ENCODE data around the gene OXNAD1. TPM values are rescaled to one million over a fixed set of nuclear protein-coding genes. Genes with fewer than 3 reads are reported as not detected.

Gene OXNAD1
- total RNA-seq, 1 experiment from 2014 or later = 12.1 TPM

GRCh38 chr3:16354291-16354690 lies 89.3 kb downstream of the OXNAD1 start:
- ChIA-PET POLR2A (no interaction called here), RAD21 (ENCODE audit: low non-redundant PET in 1 of 2, low total read pairs in 2 of 2, uncharacterized antibody in 2 of 2, unreplicated experiment in 2 of 2) (no interaction called here), CTCF (no interaction called here)
- H4K20me1 ChIP-seq (ENCODE audit: insufficient read depth) = no peaks in the 10 kb centered on the region
- no peak overlapping the region for H3K4me3 ChIP-seq (replicated peaks in 1 of 2; ENCODE audit: low read depth in 1 of 2, low read length in 2 of 2)
- intact Hi-C loops (cut with micrococcal nuclease) = no loop called here
- no TSS peak for BruUV-seq (replicated peaks)
- ATAC-seq (no peak), DNase-seq (ENCODE audit: low read depth, low spot score) (no peak)
- no peaks in the 10 kb centered on the region for H3K36me3 ChIP-seq (ENCODE audit: control insufficient read depth in 1 of 2, insufficient read depth in 2 of 2, low read length in 2 of 2)
- no peaks in the 10 kb centered on the region for H3K9me3 ChIP-seq (ENCODE audit: control insufficient read depth in 1 of 2, insufficient read depth in 1 of 2, low read depth in 1 of 2, low read length in 2 of 2)
- no peak overlapping the region for H3K27ac ChIP-seq (ENCODE audit: low read depth, low read length)
- no peak overlapping the region for H2AFZ ChIP-seq (ENCODE audit: low read depth, low read length, poor library complexity, severe bottlenecking)
- H3K9ac ChIP-seq (ENCODE audit: low read length) = no peak overlapping the region
- H3K4me1 ChIP-seq (ENCODE audit: control insufficient read depth in 1 of 2, insufficient read depth in 2 of 2, low read length in 2 of 2) = no peaks in the 10 kb centered on the region
- no peaks in the 10 kb centered on the region for H3K27me3 ChIP-seq (ENCODE audit: insufficient read depth, low read length)
- no peaks in the 10 kb centered on the region for H3K79me2 ChIP-seq (ENCODE audit: insufficient read depth, low read length)
- H3K9me2 ChIP-seq (ENCODE audit: insufficient read depth) = no peaks in the 10 kb centered on the region
- no peak for TF ChIP-seq EZH2 (IDR thresholded peaks at IDR 0.05)
- TF ChIP-seq ZFX (IDR thresholded peaks at IDR 0.05) = no peak
- TF ChIP-seq CTCF (IDR thresholded peaks at IDR 0.05 in 2 of 3, conservative IDR thresholded peaks at IDR 0.05 in 1 of 3; ENCODE audit: borderline replicate concordance in 1 of 3, insufficient read depth in 1 of 3, low read depth in 2 of 3, low read length in 2 of 3) = no peak
- TF ChIP-seq MAX (IDR thresholded peaks at IDR 0.05) = no peak
- no peak for TF ChIP-seq YY1 (IDR thresholded peaks at IDR 0.05; ENCODE audit: extremely low read depth, insufficient replicate concordance, low read depth, low read length)
- no peak for TF ChIP-seq REST (IDR thresholded peaks at IDR 0.05; ENCODE audit: low read depth)
- H3K4me2 ChIP-seq (ENCODE audit: low read length) = no peak overlapping the region

Other genes with a start within 250 kb of the OXNAD1 start
- gene GALNT15, start 90.5 kb upstream of the OXNAD1 start, total RNA-seq (2021; ENCODE audit: unreplicated experiment) = 0.05 TPM
- gene DPH3, start 269 bp upstream of the OXNAD1 start, total RNA-seq (2021; ENCODE audit: unreplicated experiment) = 13.8 TPM
- gene RFTN1, start 248.5 kb downstream of the OXNAD1 start, total RNA-seq (2021; ENCODE audit: unreplicated experiment) = 3.9 TPM

All from HCT116 (cell line).